IPS-11a (cell line): ENCODE results near the gene LPP.

Experiments
- H3K4me3 ChIP-seq: one replicate; pipeline ENCODE4 v1.5.1; 2013; ENCODE audit warnings: low read depth, low read length, control low read depth

Gene LPP

GRCh38 chr3:188656196-188656982 is 502.4 kb downstream of the LPP start:
- no peak overlapping the region for H3K4me3 ChIP-seq

- no peak overlapping the region for H3K4me3 ChIP-seq
These were observed 504.6 kb downstream of the LPP start for GRCh38 chr3:188658606-188659005.

GRCh38 chr3:188659449-188660090 is 505.6 kb downstream of the LPP start:
- no peak overlapping the region for H3K4me3 ChIP-seq

- no peak overlapping the region for H3K4me3 ChIP-seq
These were observed 506.5 kb downstream of the LPP start for GRCh38 chr3:188660415-188660814.

- H3K4me3 ChIP-seq = no peak overlapping the region
These were observed 507.8 kb downstream of the LPP start for GRCh38 chr3:188661806-188662205.

GRCh38 chr3:188662214-188662613 is 508.3 kb downstream of the LPP start:
- no peak overlapping the region for H3K4me3 ChIP-seq

GRCh38 chr3:188662795-188663194 is 508.8 kb downstream of the LPP start:
- no peak overlapping the region for H3K4me3 ChIP-seq

GRCh38 chr3:188663839-188664238 is 509.9 kb downstream of the LPP start:
- H3K4me3 ChIP-seq = no peak overlapping the region

- H3K4me3 ChIP-seq = no peak overlapping the region
These were observed 510.8 kb downstream of the LPP start for GRCh38 chr3:188664795-188665194.

GRCh38 chr3:188667926-188668325 is 514.0 kb downstream of the LPP start:
- H3K4me3 ChIP-seq = no peak overlapping the region

GRCh38 chr3:188670446-188670845 is 516.5 kb downstream of the LPP start:
- H3K4me3 ChIP-seq = no peak overlapping the region

GRCh38 chr3:188671971-188672370 is 518.0 kb downstream of the LPP start:
- no peak overlapping the region for H3K4me3 ChIP-seq

- no peak overlapping the region for H3K4me3 ChIP-seq
These were observed 518.9 kb downstream of the LPP start for GRCh38 chr3:188672840-188673239.

GRCh38 chr3:188673646-188674186 is 519.8 kb downstream of the LPP start:
- H3K4me3 ChIP-seq = no peak overlapping the region

- no peak overlapping the region for H3K4me3 ChIP-seq
These were observed 520.6 kb downstream of the LPP start for GRCh38 chr3:188674595-188674994.

- H3K4me3 ChIP-seq = no peak overlapping the region
These were observed 523.4 kb downstream of the LPP start for GRCh38 chr3:188677344-188677743.

GRCh38 chr3:188680189-188680588 is 526.2 kb downstream of the LPP start:
- no peak overlapping the region for H3K4me3 ChIP-seq

GRCh38 chr3:188680605-188681004 is 526.6 kb downstream of the LPP start:
- no peak overlapping the region for H3K4me3 ChIP-seq

GRCh38 chr3:188682316-188682715 is 528.4 kb downstream of the LPP start:
- no peak overlapping the region for H3K4me3 ChIP-seq

- H3K4me3 ChIP-seq = no peak overlapping the region
These were observed 529.1 kb downstream of the LPP start for GRCh38 chr3:188683032-188683521.

- H3K4me3 ChIP-seq = no peak overlapping the region
These were observed 530.3 kb downstream of the LPP start for GRCh38 chr3:188684276-188684675.

- H3K4me3 ChIP-seq = no peak overlapping the region
These were observed 531.8 kb downstream of the LPP start for GRCh38 chr3:188685789-188686188.
